H54 (cell line): ENCODE measurements around the gene SPSB2.

Experiments used
- DNase-seq: peaks from one replicate; pipeline ENCODE4 v3.0.0; 2011; ENCODE audit warnings: low spot score, mixed read lengths; ENCODE audit not compliant: insufficient read length
- FAIRE-seq: peaks from 3 replicates; lab custom pipeline; 2011; peaks lifted over from hg19 to GRCh38; lab: Jason Lieb, UNC
- POLR2A ChIP-seq: IDR thresholded peaks from 2 replicates; pipeline ENCODE4 v1.6.1; 2011; ENCODE audit warnings: low read depth, mild to moderate bottlenecking, low read length

SPSB2 gene

GRCh38 chr12:6860116-6860515 is 13.0 kb downstream of the SPSB2 start:
- no peak for TF ChIP-seq POLR2A
- DNase-seq (no peak), FAIRE-seq (no peak)

GRCh38 chr12:6858799-6859198 is 14.3 kb downstream of the SPSB2 start:
- TF ChIP-seq POLR2A, result no peak
- DNase-seq (no peak), FAIRE-seq (no peak)

DNA sequence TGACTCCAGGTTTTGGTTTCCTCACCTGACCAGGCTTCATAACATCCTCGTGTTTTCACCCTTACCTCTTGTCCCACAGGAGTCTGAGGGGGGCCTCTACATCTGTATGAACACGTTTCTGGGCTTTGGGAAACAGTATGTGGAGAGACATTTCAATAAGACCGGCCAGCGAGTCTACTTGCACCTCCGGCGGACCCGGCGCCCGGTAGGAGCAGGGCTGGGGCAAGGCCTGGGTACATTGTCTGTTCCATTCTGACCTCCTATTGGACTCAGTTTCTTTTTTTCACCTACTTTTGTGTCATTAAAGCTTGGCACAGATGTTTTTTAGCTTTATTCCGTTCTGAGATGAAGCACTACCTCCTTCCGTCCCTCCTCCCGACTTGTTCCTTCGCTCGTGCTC is 17.8 kb downstream of the SPSB2 start:
- no peak for TF ChIP-seq POLR2A
- no peak for FAIRE-seq

DNA sequence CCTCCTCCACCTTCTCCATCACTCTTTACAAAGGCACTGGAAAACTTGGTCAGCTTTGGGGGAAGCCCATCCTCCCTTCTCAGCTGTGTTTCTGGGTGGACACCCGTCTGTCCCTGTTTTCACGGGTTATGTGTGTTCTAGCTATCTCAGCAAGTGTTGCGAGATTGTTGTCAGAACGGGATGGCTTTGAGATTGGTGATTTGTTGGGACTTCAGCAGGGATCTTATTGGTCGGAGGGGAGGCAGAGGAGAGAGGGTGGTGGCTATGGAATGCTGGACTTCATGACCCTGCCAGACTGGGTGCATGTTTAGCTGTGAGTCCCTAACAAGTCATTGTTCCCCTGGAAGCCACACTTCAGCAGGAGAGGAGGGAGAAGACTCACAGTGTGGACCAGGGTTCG is 19.1 kb downstream of the SPSB2 start:
- TF ChIP-seq POLR2A, result no peak
- no peak for DNase-seq
- no peak for FAIRE-seq

More for the DNA sequence above, 17.8 kb downstream of the SPSB2 start:
- no peak for DNase-seq

GRCh38 chr12:6853626-6854025 is 19.5 kb downstream of the SPSB2 start:
- no peak for DNase-seq
- FAIRE-seq, result no peak
- TF ChIP-seq POLR2A, result no peak

DNA sequence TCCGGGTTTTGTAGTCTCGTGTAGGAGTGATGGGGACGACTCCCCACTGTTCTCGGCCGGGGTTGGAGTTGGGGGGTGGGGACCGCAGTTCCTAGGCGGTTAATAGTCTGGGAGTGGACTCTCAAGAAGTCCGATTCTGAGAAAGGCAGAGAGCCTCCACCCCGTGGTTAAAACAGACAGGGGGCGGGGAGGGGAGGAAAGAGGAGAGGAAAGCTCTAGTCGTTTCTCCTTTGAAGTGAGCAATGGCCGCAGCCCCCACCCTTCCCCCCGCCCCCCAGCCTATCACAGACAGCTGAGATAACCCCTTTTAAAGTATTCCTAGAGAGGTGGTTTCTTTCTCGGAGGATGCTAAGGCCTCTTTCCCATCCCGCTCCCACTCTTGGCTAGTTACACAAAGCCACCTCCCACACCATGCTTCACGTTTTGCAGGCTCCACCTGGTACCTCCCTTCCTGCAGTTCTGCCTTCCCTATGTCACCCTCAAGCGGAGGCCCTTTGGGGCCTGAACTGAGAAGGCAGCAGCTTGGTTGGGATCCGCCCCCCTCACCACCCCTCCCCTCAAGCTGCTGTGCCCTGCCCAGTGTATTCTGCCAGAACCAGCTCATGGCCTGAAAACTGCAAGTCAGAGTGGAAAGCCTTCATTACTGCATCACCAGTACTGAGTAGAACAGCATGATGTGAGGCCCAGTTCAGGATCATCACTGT is 20.3 kb downstream of the SPSB2 start:
- DNase-seq (peak; percentile 58), FAIRE-seq (no peak)
- TF ChIP-seq POLR2A, result peak; percentile 12; the same call in 1 of the 2 replicates

DNA sequence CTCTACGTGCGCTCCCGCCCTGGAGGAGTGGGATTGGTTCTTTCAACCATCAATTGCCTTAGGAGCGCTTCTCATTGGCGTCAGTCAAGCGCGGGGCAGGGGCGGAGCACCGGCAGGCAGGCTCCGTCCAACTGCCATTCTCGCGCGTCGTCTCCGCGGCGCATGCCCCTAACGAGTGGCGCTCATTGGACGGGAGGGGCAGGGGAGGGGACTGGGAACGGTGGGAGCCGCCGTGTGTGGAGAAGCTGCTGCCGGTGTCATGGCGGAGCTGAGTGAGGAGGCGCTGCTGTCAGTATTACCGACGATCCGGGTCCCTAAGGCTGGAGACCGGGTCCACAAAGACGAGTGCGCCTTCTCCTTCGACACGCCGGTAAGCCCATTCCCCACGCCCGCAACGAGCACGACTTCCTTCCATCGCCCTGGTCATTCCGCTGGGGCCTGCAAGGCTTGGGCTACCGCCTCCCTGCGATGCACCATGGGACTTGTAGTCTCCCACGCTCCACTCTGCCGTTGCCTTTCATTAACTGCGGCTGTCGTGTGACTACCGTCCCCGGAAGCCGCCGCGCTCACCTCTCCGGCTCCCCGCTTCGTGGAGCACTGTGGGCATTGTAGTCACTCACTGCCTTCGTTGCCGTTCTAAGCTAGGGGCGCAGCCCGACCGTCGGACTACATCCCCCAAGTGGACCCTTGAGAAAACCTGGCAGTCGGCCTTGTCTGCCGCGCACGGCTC is 21.0 kb downstream of the SPSB2 start, which contains the start of gene USP5:
USP5 (plus strand) TSS at position 230 of the 730 bp plus-strand sequence; CDS start at position 260, 30 bp downstream.
- peak; percentile 72 for TF ChIP-seq POLR2A
- peak; percentile 15 for FAIRE-seq

DNA sequence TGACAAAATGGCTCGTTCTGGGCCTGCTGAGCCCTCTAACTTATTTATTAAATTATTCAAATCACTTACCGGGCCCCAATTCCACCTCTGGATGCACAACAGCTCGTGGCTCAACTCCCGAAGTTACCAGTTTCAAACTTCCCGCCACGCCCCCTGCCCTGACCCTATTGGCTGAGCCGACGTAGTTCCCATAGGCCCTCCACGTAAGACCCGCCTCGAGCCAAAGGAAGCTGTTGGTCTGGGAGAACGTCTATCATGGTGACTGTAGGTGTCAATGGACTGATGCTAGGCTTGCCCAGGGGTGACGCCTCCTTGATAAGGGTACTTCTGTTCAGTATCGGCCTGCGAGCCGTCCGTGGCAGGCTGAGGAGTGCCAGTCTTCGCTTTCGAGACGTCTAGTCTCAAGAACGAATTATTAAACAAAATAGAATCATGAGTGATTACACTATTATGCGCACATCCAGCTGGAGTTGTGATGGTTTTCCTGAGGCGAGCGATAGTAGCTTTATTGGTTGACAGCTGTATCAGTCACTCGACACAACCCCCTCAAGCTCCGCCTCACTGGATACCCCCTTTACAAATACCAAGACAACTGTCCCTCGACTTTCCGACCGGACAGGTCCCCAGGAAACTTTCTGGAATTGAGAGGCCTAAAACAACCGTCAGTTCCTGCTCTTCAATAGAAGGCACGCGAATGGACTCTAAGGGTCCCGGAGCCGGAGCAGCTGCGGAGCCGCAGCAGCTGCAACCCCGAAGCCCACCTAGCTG is 21.8 kb downstream of the SPSB2 start, which contains the start of gene CDCA3:
CDCA3 (minus strand) TSS at position 134 of the 768 bp plus-strand sequence. CDS start 334 bp downstream, outside the sequence.
- TF ChIP-seq POLR2A, result peak; percentile 87
- peak; percentile 55 for FAIRE-seq
- DNase-seq, result peak; percentile 98

More for the DNA sequence above, 21.0 kb downstream of the SPSB2 start, which contains the start of gene USP5:
- DNase-seq, result peak; percentile 94

GRCh38 chr12:6850796-6851152 is 22.3 kb downstream of the SPSB2 start:
- DNase-seq, result no peak
- FAIRE-seq, result no peak
- no peak for TF ChIP-seq POLR2A

DNA sequence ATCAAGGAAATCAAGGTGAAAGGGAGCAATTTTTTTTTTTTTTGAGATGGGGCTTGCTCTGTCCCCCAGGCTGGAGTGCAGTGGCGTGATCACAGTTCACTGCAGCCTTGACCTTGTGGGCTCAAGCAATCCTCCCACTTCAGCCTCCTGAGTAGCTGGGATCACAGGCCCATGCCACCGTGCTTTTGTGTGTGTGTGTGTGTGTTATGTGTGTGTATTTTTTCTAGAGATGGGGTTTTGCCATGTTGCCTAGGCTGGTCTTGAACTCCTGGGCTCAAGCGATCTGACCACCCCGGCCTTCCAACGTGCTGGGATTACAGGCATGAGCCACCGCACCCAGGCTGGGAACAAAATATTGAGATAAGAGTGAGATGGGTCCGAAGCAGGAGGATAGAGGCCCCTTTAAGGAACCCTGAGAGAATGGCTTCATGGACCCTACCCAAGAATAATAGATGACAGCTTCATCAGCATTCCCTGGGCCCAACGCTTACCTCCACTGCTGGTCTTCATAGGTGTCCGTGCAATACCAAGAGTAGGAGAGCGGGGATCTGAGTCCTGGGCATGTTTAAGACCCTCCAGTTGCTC is 23.0 kb downstream of the SPSB2 start:
- FAIRE-seq, result no peak
- TF ChIP-seq POLR2A, result no peak
- no peak for DNase-seq

DNA sequence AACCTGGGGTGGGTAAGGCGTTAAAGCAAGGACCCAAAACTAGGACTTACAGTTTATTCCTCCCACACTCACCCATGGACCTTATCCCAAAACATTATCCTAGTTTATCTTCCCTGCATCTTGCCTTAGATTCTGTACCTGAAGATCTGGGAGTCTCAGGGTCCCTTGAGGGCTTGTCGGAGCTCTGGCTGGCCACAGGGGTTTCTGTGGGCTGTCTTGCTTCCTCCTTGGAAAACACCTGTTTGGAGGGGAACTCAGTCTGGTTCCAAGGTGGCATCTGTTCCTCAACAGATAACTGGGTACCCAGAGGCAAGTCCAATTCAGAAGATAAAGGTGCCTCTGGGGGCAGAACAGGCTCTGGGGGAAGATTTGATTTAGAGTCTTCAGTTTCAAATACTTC is 23.7 kb downstream of the SPSB2 start:
- no peak for TF ChIP-seq POLR2A
- FAIRE-seq (no peak), DNase-seq (no peak)

- no peak for DNase-seq
- FAIRE-seq, result no peak
- no peak for TF ChIP-seq POLR2A
These were observed 25.4 kb downstream of the SPSB2 start for GRCh38 chr12:6847676-6848075.

GRCh38 chr12:6846316-6846869 is 26.7 kb downstream of the SPSB2 start:
- TF ChIP-seq POLR2A, result no peak
- FAIRE-seq, result no peak
- DNase-seq, result no peak

- no peak for FAIRE-seq
- no peak for TF ChIP-seq POLR2A
- DNase-seq, result no peak
These were observed 27.7 kb downstream of the SPSB2 start for GRCh38 chr12:6845395-6845794.
